Type B pancreatic cell (in vitro differentiated cells): ENCODE measurements around the gene DPM1. TPM values are rescaled to one million over a fixed set of nuclear protein-coding genes. Genes with fewer than 3 reads are reported as not detected.
A peak's percentile ranks its signal among the peaks of the same experiment; 100 is the strongest.

ENCODE experiments used
- DNase-seq: peaks from one replicate; pipeline ENCODE4 v3.0.0; 2021; ENCODE audit warnings: mixed read lengths; ENCODE audit not compliant: unreplicated experiment; ENCODE audit errors: extremely low spot score
- H3K27ac Mint-ChIP-seq: 2 replicates; pipeline ENCODE4 v1.8.0; 2021; ENCODE audit warnings: mild to moderate bottlenecking, mixed read lengths
- H3K27me3 Mint-ChIP-seq: 2 replicates; pipeline ENCODE4 v1.8.0; 2021; ENCODE audit warnings: mixed read lengths
- H3K36me3 Mint-ChIP-seq: 2 replicates; pipeline ENCODE4 v1.8.0; 2021; ENCODE audit warnings: mixed read lengths
- H3K4me1 Mint-ChIP-seq: one replicate; pipeline ENCODE4 v1.8.0; 2021; ENCODE audit warnings: mixed read lengths; ENCODE audit not compliant: unreplicated experiment
- H3K4me3 Mint-ChIP-seq: 2 replicates; pipeline ENCODE4 v1.8.0; 2021; ENCODE audit warnings: mild to moderate bottlenecking, mixed read lengths
- H3K9me3 Mint-ChIP-seq: 2 replicates; pipeline ENCODE4 v1.8.0; 2021; ENCODE audit warnings: mixed read lengths
- CTCF ChIP-seq: fragments of 200-600 bp; sonication (generic); conservative IDR thresholded peaks from 2 replicates; pipeline ENCODE4 v1.5.0; 2021; ENCODE audit warnings: antibody characterized with exemption, mild to moderate bottlenecking
- total RNA-seq: library from RNA; stranded (reverse); gene quantifications from 2 replicates; pipeline ENCODE4 v1.2.1, GENCODE V29; 2021; ENCODE audit warnings: low replicate concordance

Gene DPM1
- total RNA-seq, 1 donor from 2014 or later: 36.2 TPM

- peaks cover 47% of the 10 kb centered on the region for H3K36me3 Mint-ChIP-seq
- H3K4me3 Mint-ChIP-seq: no peak overlapping the region
- no peak overlapping the region for H3K27ac Mint-ChIP-seq
- TF ChIP-seq CTCF: no peak
- DNase-seq: no peak
- no peaks in the 10 kb centered on the region for H3K27me3 Mint-ChIP-seq
- peaks cover 4% of the 10 kb centered on the region for H3K4me1 Mint-ChIP-seq
- H3K9me3 Mint-ChIP-seq: no peaks in the 10 kb centered on the region
Measured at GRCh38 chr20:50895111-50895830, 63.1 kb downstream of the DPM1 start.

DNA sequence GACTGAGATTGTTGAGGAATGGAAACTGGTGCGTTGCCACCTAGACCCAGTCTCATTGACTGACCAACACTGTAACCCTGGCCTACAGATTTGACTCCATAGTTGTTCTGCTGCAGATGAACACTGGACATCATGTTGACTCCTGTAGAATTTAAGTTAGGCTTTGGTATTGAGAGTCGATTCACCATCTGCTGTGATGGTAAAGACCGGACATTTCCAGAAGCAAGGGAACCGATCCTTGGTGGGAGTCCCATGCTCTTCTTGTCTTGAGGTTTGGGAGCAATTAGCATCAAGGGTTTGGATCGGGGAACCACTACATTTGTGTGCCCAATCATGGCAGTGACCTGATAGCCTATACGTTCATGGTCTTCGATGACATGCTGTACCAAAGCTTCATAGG lies 64.7 kb downstream of the DPM1 start:
- no peak for TF ChIP-seq CTCF
- no peak overlapping the region for H3K4me3 Mint-ChIP-seq
- no peak for DNase-seq
- no peak overlapping the region for H3K27ac Mint-ChIP-seq
- peaks cover 4% of the 10 kb centered on the region for H3K4me1 Mint-ChIP-seq
- no peaks in the 10 kb centered on the region for H3K9me3 Mint-ChIP-seq
- peaks cover 58% of the 10 kb centered on the region for H3K36me3 Mint-ChIP-seq
- H3K27me3 Mint-ChIP-seq: no peaks in the 10 kb centered on the region

DNA sequence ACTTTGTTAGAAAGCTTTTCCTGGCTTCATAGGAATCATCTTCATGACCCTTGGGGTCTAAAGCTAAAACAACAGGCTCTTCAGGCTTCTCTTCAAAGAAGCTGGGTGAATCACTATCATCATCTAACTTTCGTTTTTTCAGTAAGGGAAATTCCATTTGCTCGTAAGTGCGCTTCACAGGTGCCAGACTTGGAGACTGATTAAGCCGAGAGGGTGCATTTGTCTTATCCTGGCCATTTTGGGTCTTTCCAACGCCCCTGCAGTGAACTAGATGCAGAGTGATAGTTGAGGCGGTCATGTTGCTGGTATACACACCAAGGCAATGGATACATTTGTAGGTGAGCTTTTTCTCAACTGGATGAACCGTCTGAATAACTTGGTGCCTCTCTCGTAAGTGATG lies 65.9 kb downstream of the DPM1 start:
- no peak for TF ChIP-seq CTCF
- Mint-ChIP-seq H3K4me3 (no peak overlapping the region), H3K27ac (peak overlapping the region; percentile 53), H3K27me3 (no peaks in the 10 kb centered on the region), H3K4me1 (peaks cover 4% of the 10 kb centered on the region), H3K36me3 (peaks cover 51% of the 10 kb centered on the region), H3K9me3 (no peaks in the 10 kb centered on the region)
- DNase-seq: no peak

GRCh38 chr20:50891138-50891537 lies 67.2 kb downstream of the DPM1 start:
- Mint-ChIP-seq H3K4me3 (no peak overlapping the region), H3K4me1 (peaks cover 4% of the 10 kb centered on the region), H3K36me3 (peaks cover 48% of the 10 kb centered on the region), H3K27ac (no peak overlapping the region), H3K27me3 (no peaks in the 10 kb centered on the region), H3K9me3 (no peaks in the 10 kb centered on the region)
- DNase-seq: no peak
- TF ChIP-seq CTCF: no peak

- TF ChIP-seq CTCF: no peak
- Mint-ChIP-seq H3K27me3 (no peaks in the 10 kb centered on the region), H3K27ac (no peak overlapping the region), H3K9me3 (no peaks in the 10 kb centered on the region), H3K36me3 (peaks cover 27% of the 10 kb centered on the region), H3K4me3 (no peak overlapping the region), H3K4me1 (peaks cover 4% of the 10 kb centered on the region)
- DNase-seq: no peak
Measured at GRCh38 chr20:50887576-50887975, 70.8 kb downstream of the DPM1 start.
